GM12801 (cell line): ENCODE data around the gene THUMPD3.

Experiments used
- TF ChIP-seq, protein P1 (sequence below): IDR thresholded peaks from one replicate; pipeline ENCODE4 v1.5.1; 2011; ENCODE audit warnings: control low read depth; ENCODE audit not compliant: insufficient read length; ENCODE audit errors: extremely low read depth

The THUMPD3 gene

DNA sequence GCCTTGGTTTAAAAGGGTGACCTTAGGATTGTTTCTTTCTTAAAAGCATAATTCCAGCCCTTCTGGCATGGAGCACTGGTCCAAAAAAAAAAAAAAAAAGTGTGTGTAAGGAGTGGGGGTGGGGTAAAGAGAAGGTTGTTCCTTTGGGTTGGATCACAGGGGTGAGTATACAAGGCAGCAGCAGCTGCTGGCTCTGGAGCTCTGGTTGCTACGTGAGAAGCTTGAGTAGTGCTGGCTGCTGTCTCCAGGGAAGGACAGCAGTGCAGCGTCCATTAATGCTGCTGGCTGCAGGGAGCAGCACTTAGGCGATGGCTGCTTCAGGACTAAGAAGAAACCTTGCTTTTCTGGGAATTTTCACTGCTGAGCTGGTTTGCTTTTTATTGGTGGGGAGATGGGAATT lies 36.9 kb downstream of the THUMPD3 start:
- TF ChIP-seq, protein P1, sequence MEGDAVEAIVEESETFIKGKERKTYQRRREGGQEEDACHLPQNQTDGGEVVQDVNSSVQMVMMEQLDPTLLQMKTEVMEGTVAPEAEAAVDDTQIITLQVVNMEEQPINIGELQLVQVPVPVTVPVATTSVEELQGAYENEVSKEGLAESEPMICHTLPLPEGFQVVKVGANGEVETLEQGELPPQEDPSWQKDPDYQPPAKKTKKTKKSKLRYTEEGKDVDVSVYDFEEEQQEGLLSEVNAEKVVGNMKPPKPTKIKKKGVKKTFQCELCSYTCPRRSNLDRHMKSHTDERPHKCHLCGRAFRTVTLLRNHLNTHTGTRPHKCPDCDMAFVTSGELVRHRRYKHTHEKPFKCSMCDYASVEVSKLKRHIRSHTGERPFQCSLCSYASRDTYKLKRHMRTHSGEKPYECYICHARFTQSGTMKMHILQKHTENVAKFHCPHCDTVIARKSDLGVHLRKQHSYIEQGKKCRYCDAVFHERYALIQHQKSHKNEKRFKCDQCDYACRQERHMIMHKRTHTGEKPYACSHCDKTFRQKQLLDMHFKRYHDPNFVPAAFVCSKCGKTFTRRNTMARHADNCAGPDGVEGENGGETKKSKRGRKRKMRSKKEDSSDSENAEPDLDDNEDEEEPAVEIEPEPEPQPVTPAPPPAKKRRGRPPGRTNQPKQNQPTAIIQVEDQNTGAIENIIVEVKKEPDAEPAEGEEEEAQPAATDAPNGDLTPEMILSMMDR: no peak

DNA sequence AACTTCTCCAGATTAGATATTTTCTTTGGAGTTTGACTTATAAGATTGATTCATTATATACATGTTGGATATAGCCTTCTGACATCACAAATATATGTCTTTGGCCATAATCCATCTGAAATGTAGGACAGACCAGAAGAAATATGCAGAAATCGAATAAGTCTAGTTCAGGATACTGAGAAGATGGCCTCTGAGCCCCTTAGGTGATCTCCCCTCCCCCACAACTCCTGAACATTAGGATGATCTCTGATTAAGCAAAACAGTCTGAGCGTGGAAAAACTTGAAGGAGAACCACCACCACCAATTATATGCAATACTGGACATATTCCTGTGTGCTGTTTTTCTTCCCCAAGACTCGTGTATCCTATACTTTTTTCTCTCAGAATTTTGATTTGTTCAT lies 37.8 kb downstream of the THUMPD3 start:
- TF ChIP-seq, protein P1: no peak

- TF ChIP-seq, protein P1: no peak
Measured at GRCh38 chr3:9401986-9402385, 39.1 kb downstream of the THUMPD3 start.

- TF ChIP-seq, protein P1: no peak
Measured at GRCh38 chr3:9402410-9403228, 39.8 kb downstream of the THUMPD3 start.

DNA sequence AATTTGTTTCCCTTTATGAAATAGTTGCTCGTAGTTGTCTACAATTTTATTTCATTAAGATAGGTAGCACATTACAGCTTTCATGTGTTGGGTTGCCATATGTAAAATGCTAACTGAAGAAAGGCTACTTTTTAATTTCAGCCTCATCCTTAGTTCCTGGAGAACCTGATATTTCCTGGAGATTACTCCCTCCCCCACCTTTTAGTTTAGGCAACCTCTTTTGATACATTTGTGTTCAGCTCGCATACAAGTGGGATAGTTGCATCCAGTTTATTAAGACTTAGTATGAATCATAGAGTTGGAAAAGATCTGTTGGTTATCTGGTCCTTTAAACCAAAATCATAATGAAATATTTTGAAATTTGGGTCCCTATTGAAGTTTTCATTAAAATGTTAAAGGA lies 40.6 kb downstream of the THUMPD3 start:
- TF ChIP-seq, protein P1: no peak

- TF ChIP-seq, protein P1: no peak
Measured at GRCh38 chr3:9404680-9405079, 41.8 kb downstream of the THUMPD3 start.

GRCh38 chr3:9405756-9406155 lies 42.9 kb downstream of the THUMPD3 start:
- TF ChIP-seq, protein P1: no peak
